ENCODE measurements around the gene ATP8A2. TPM values are rescaled to one million over a fixed set of nuclear protein-coding genes. Genes with fewer than 3 reads are reported as not detected.
"Not testable (repeated sequence)": the region's sequence is repeated elsewhere in the genome, so short reads cannot be mapped to it uniquely, and the experiment has no call there.

ATP8A2 gene
- total and polyA plus RNA-seq, 4 donors = 0.31 to 2.7 (median 1.1) TPM

DNA sequence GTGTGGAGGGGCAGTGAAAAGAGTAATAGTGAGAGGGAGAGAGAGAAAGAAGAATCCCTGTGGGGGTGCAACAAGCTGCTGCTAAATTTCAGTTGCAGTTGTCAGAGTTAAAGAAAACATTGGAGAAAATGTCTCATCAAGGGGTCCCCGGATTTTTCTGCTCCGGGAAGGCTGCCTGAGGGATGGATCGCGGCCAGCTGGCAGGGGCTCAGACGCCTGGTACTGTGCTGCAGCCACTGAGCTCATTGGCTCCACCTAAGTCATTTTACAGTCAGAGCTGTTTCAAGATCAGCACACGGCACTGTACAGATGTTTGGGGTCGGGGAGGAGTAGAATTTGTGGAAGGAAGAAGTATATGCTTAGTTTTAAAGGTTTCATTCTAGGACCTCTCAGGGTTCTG is 573.8 kb downstream of the ATP8A2 start:
- Histone ChIP-seq H3K27ac (ENCODE audit: low read depth in 1 of 2, low read length in 1 of 2) (no peak overlapping the region), H3K4me1 (ENCODE audit: control insufficient read depth in 5 of 5, insufficient read depth in 5 of 5, low read length in 5 of 5) (peaks cover 0 to 35% (median 7%) of the 10 kb centered on the region in 5 donors), H3K9me3 (ENCODE audit: control insufficient read depth in 4 of 4, insufficient read depth in 3 of 4, low read length in 3 of 4) (peaks cover 0 to 2% (median under 1%) of the 10 kb centered on the region in 4 donors), H3K4me3 (no peak overlapping the region), H3K27me3 (ENCODE audit: control insufficient read depth in 3 of 3, insufficient read depth in 3 of 3, low read length in 2 of 3) (no peaks in the 10 kb centered on the region), H3K9ac (ENCODE audit: insufficient read depth in 1 of 2, low read length in 2 of 2) (no peak overlapping the region), H3K36me3 (ENCODE audit: control insufficient read depth in 4 of 4, insufficient read depth in 4 of 4, low read length in 4 of 4) (no peaks in the 10 kb centered on the region)
- WGBS, 2 donors = 47 to 66% methylated on average over 7 of the region's 7 CpGs
- peak; percentile 91 to 94 (median 94) for DNase-seq
- no peak for ATAC-seq (ENCODE audit: insufficient read depth, low FRiP score)
- TF ChIP-seq, protein P1, sequence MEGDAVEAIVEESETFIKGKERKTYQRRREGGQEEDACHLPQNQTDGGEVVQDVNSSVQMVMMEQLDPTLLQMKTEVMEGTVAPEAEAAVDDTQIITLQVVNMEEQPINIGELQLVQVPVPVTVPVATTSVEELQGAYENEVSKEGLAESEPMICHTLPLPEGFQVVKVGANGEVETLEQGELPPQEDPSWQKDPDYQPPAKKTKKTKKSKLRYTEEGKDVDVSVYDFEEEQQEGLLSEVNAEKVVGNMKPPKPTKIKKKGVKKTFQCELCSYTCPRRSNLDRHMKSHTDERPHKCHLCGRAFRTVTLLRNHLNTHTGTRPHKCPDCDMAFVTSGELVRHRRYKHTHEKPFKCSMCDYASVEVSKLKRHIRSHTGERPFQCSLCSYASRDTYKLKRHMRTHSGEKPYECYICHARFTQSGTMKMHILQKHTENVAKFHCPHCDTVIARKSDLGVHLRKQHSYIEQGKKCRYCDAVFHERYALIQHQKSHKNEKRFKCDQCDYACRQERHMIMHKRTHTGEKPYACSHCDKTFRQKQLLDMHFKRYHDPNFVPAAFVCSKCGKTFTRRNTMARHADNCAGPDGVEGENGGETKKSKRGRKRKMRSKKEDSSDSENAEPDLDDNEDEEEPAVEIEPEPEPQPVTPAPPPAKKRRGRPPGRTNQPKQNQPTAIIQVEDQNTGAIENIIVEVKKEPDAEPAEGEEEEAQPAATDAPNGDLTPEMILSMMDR (IDR thresholded peaks at IDR 0.05; ENCODE audit: control extremely low read depth, extremely low read depth) = no peak

- H3K27me3 ChIP-seq (ENCODE audit: control insufficient read depth in 3 of 3, insufficient read depth in 3 of 3, low read length in 2 of 3) = no peaks in the 10 kb centered on the region
- no peak for DNase-seq
- no peaks in the 10 kb centered on the region for H3K36me3 ChIP-seq (ENCODE audit: control insufficient read depth in 4 of 4, insufficient read depth in 4 of 4, low read length in 4 of 4)
- H3K9me3 ChIP-seq (ENCODE audit: control insufficient read depth in 4 of 4, insufficient read depth in 3 of 4, low read length in 3 of 4) = peaks cover 0 to 5% (median 2%) of the 10 kb centered on the region in 4 donors
- ATAC-seq (ENCODE audit: insufficient read depth, low FRiP score) = no peak
- H3K27ac ChIP-seq (ENCODE audit: low read depth in 1 of 2, low read length in 1 of 2) = no peak overlapping the region
- no peak overlapping the region for H3K4me3 ChIP-seq
- 92 to 94% methylated on average over 6 of the region's 6 CpGs for whole genome bisulfite sequencing, 2 donors
- peaks cover 0 to 31% (median 7%) of the 10 kb centered on the region in 5 donors for H3K4me1 ChIP-seq (ENCODE audit: control insufficient read depth in 5 of 5, insufficient read depth in 5 of 5, low read length in 5 of 5)
- no peak overlapping the region for H3K9ac ChIP-seq (ENCODE audit: insufficient read depth in 1 of 2, low read length in 2 of 2)
- TF ChIP-seq, protein P1 (IDR thresholded peaks at IDR 0.05; ENCODE audit: control extremely low read depth, extremely low read depth) = no peak
Observed at GRCh38 chr13:25946321-25946720, 574.5 kb downstream of the ATP8A2 start.

DNA sequence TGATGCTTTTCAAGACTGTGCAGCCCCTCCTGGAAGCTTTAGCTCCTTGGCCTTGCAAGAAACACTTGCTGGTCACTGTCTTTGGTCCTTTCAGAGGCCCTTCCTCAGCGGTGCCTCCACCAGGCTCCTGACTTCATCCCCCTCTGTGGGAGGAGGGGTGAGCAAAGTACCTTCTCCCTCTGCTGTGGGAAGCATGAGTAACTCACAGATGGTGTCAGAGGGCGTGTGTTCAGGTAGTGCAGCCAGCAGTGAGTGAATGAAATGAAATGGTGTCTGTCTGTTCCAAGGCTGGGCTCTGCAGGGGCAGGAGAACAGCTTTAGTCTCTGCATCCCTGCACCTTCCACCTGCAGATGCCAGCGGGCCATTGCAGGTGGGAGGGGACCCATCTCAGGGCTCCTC is 577.1 kb downstream of the ATP8A2 start:
- Histone ChIP-seq H3K4me3 (no peak overlapping the region), H3K27me3 (ENCODE audit: control insufficient read depth in 3 of 3, insufficient read depth in 3 of 3, low read length in 2 of 3) (no peaks in the 10 kb centered on the region), H3K36me3 (ENCODE audit: control insufficient read depth in 4 of 4, insufficient read depth in 4 of 4, low read length in 4 of 4) (no peaks in the 10 kb centered on the region), H3K27ac (ENCODE audit: low read depth in 1 of 2, low read length in 1 of 2) (no peak overlapping the region), H3K4me1 (ENCODE audit: control insufficient read depth in 5 of 5, insufficient read depth in 5 of 5, low read length in 5 of 5) (peaks cover 0 to 23% (median 7%) of the 10 kb centered on the region in 5 donors), H3K9me3 (ENCODE audit: control insufficient read depth in 4 of 4, insufficient read depth in 3 of 4, low read length in 3 of 4) (peaks cover 0 to 5% (median 2%) of the 10 kb centered on the region in 4 donors), H3K9ac (ENCODE audit: insufficient read depth in 1 of 2, low read length in 2 of 2) (no peak overlapping the region)
- DNase-seq = no peak
- WGBS, 2 donors = 78 to 97% methylated on average over 3 of the region's 3 CpGs
- TF ChIP-seq, protein P1 (IDR thresholded peaks at IDR 0.05; ENCODE audit: control extremely low read depth, extremely low read depth) = no peak
- ATAC-seq (ENCODE audit: insufficient read depth, low FRiP score) = no peak

- ATAC-seq (ENCODE audit: insufficient read depth, low FRiP score) (no peak), DNase-seq (no peak)
- Histone ChIP-seq H3K27ac (ENCODE audit: low read depth in 1 of 2, low read length in 1 of 2) (no peak overlapping the region), H3K27me3 (ENCODE audit: control insufficient read depth in 3 of 3, insufficient read depth in 3 of 3, low read length in 2 of 3) (no peaks in the 10 kb centered on the region), H3K9me3 (ENCODE audit: control insufficient read depth in 4 of 4, insufficient read depth in 3 of 4, low read length in 3 of 4) (peaks cover 0 to 5% (median 2%) of the 10 kb centered on the region in 4 donors), H3K9ac (ENCODE audit: insufficient read depth in 1 of 2, low read length in 2 of 2) (no peak overlapping the region), H3K4me1 (ENCODE audit: control insufficient read depth in 5 of 5, insufficient read depth in 5 of 5, low read length in 5 of 5) (no peaks in the 10 kb centered on the region), H3K4me3 (no peak overlapping the region), H3K36me3 (ENCODE audit: control insufficient read depth in 4 of 4, insufficient read depth in 4 of 4, low read length in 4 of 4) (no peaks in the 10 kb centered on the region)
- WGBS, 2 donors = 79% methylated on average over 4 of the region's 4 CpGs
- TF ChIP-seq, protein P1 (IDR thresholded peaks at IDR 0.05; ENCODE audit: control extremely low read depth, extremely low read depth) = no peak
Observed at GRCh38 chr13:25951831-25952230, 580.1 kb downstream of the ATP8A2 start.

- H3K4me1 ChIP-seq (ENCODE audit: control insufficient read depth in 5 of 5, insufficient read depth in 5 of 5, low read length in 5 of 5); H3K27me3 ChIP-seq (ENCODE audit: control insufficient read depth in 3 of 3, insufficient read depth in 3 of 3, low read length in 2 of 3); H3K9me3 ChIP-seq (ENCODE audit: control insufficient read depth in 4 of 4, insufficient read depth in 3 of 4, low read length in 3 of 4); H3K4me3 ChIP-seq; H3K36me3 ChIP-seq (ENCODE audit: control insufficient read depth in 4 of 4, insufficient read depth in 4 of 4, low read length in 4 of 4); DNase-seq; ATAC-seq (ENCODE audit: insufficient read depth, low FRiP score); H3K27ac ChIP-seq (ENCODE audit: low read depth in 1 of 2, low read length in 1 of 2); H3K9ac ChIP-seq (ENCODE audit: insufficient read depth in 1 of 2, low read length in 2 of 2): not testable (repeated sequence)
- WGBS, 2 donors = 49 to 67% methylated on average over 5 of the region's 5 CpGs
Observed at GRCh38 chr13:25954080-25954479, 582.3 kb downstream of the ATP8A2 start.
